ENCODE results near the gene RBMS3. TPM values are rescaled to one million over a fixed set of nuclear protein-coding genes. Genes with fewer than 3 reads are reported as not detected.

RBMS3 gene
- total RNA-seq, 1 experiment from 2014 or later, result 0.42 TPM

- no peak overlapping the region for H3K27ac ChIP-seq (ENCODE audit: low read depth, low read length)
- ATAC-seq (no peak), DNase-seq (ENCODE audit: low read depth, low spot score) (no peak)
- CTCF ChIA-PET, result no interaction called here
- TF ChIP-seq ELF1 (IDR thresholded peaks at IDR 0.05; ENCODE audit: borderline replicate concordance, low read depth) (no peak), ZBTB33 (IDR thresholded peaks at IDR 0.05; ENCODE audit: extremely low read depth, insufficient replicate concordance, low read length) (no peak)
- no peaks in the 10 kb centered on the region for H3K36me3 ChIP-seq (ENCODE audit: control insufficient read depth in 1 of 2, insufficient read depth in 2 of 2, low read length in 2 of 2)
- BruUV-seq (replicated peaks), result no TSS peak
- H3K4me3 ChIP-seq (replicated peaks in 1 of 2; ENCODE audit: low read depth in 1 of 2, low read length in 2 of 2), result no peak overlapping the region
- no peak overlapping the region for H3K4me2 ChIP-seq (ENCODE audit: low read length)
- H3K79me2 ChIP-seq (ENCODE audit: insufficient read depth, low read length), result no peaks in the 10 kb centered on the region
- intact Hi-C loops (cut with micrococcal nuclease), result no loop called here
- H3K9me3 ChIP-seq (ENCODE audit: control insufficient read depth in 1 of 2, insufficient read depth in 1 of 2, low read depth in 1 of 2, low read length in 2 of 2), result no peaks in the 10 kb centered on the region
- H2AFZ ChIP-seq (ENCODE audit: low read depth, low read length, poor library complexity, severe bottlenecking), result no peak overlapping the region
- no peaks in the 10 kb centered on the region for H3K9me2 ChIP-seq (ENCODE audit: insufficient read depth)
- RAD21 ChIA-PET (ENCODE audit: low non-redundant PET in 1 of 2, low total read pairs in 2 of 2, uncharacterized antibody in 2 of 2, unreplicated experiment in 2 of 2), result no interaction called here
- POLR2A ChIA-PET, result no interaction called here
- no peak overlapping the region for H3K9ac ChIP-seq (ENCODE audit: low read length)
- peaks cover 20% of the 10 kb centered on the region for H3K27me3 ChIP-seq (ENCODE audit: insufficient read depth, low read length)
- H3K4me1 ChIP-seq (ENCODE audit: control insufficient read depth in 1 of 2, insufficient read depth in 2 of 2, low read length in 2 of 2), result no peaks in the 10 kb centered on the region
- no peaks in the 10 kb centered on the region; the same call in 1 of the 2 replicates for H4K20me1 ChIP-seq (ENCODE audit: insufficient read depth)
Measured at GRCh38 chr3:29643034-29643425, 362.2 kb downstream of the RBMS3 start.

GRCh38 chr3:29644261-29644660, 363.4 kb downstream of the RBMS3 start:
- Histone ChIP-seq H3K79me2 (ENCODE audit: insufficient read depth, low read length) (no peaks in the 10 kb centered on the region), H3K36me3 (ENCODE audit: control insufficient read depth in 1 of 2, insufficient read depth in 2 of 2, low read length in 2 of 2) (no peaks in the 10 kb centered on the region), H2AFZ (ENCODE audit: low read depth, low read length, poor library complexity, severe bottlenecking) (no peak overlapping the region), H4K20me1 (ENCODE audit: insufficient read depth) (no peaks in the 10 kb centered on the region; the same call in 1 of the 2 replicates), H3K27me3 (ENCODE audit: insufficient read depth, low read length) (peaks cover 20% of the 10 kb centered on the region), H3K27ac (ENCODE audit: low read depth, low read length) (no peak overlapping the region), H3K9me2 (ENCODE audit: insufficient read depth) (no peaks in the 10 kb centered on the region), H3K9me3 (ENCODE audit: control insufficient read depth in 1 of 2, insufficient read depth in 1 of 2, low read depth in 1 of 2, low read length in 2 of 2) (no peaks in the 10 kb centered on the region), H3K4me2 (ENCODE audit: low read length) (no peak overlapping the region), H3K9ac (ENCODE audit: low read length) (no peak overlapping the region), H3K4me3 (replicated peaks in 1 of 2; ENCODE audit: low read depth in 1 of 2, low read length in 2 of 2) (no peak overlapping the region), H3K4me1 (ENCODE audit: control insufficient read depth in 1 of 2, insufficient read depth in 2 of 2, low read length in 2 of 2) (no peaks in the 10 kb centered on the region)
- ChIA-PET POLR2A (no interaction called here), RAD21 (ENCODE audit: low non-redundant PET in 1 of 2, low total read pairs in 2 of 2, uncharacterized antibody in 2 of 2, unreplicated experiment in 2 of 2) (no interaction called here), CTCF (no interaction called here)
- BruUV-seq (replicated peaks), result no TSS peak
- intact Hi-C loops (cut with micrococcal nuclease), result no loop called here
- no peak for DNase-seq (ENCODE audit: low read depth, low spot score)
- no peak for ATAC-seq
- no peak for TF ChIP-seq ZBTB33 (IDR thresholded peaks at IDR 0.05; ENCODE audit: extremely low read depth, insufficient replicate concordance, low read length)

Data from HCT116 (cell line).